ENCODE results near the gene LHFPL4.

DNA sequence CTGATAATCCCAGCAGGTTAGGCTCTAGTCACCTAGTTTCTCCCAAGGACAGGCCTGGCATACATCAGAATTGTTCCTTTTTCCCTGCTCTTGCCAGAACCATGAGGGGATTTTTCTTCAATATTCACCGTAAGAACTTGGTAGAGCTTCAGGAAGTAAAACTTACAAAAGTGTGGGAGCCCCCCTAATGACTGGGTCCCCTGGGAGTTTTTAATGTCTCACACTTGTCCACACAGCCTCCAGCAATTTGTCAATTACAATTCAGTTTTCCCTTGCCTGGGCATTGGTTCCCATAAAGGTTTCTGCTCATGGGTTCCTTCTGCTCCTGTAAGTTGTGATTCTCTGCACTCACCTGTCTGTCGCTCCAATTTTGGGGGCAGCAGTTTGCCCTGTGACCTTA, 28.5 kb downstream of the LHFPL4 start:
- TF ChIP-seq, protein P1, sequence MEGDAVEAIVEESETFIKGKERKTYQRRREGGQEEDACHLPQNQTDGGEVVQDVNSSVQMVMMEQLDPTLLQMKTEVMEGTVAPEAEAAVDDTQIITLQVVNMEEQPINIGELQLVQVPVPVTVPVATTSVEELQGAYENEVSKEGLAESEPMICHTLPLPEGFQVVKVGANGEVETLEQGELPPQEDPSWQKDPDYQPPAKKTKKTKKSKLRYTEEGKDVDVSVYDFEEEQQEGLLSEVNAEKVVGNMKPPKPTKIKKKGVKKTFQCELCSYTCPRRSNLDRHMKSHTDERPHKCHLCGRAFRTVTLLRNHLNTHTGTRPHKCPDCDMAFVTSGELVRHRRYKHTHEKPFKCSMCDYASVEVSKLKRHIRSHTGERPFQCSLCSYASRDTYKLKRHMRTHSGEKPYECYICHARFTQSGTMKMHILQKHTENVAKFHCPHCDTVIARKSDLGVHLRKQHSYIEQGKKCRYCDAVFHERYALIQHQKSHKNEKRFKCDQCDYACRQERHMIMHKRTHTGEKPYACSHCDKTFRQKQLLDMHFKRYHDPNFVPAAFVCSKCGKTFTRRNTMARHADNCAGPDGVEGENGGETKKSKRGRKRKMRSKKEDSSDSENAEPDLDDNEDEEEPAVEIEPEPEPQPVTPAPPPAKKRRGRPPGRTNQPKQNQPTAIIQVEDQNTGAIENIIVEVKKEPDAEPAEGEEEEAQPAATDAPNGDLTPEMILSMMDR (IDR thresholded peaks at IDR 0.05; ENCODE audit: low read depth, low read length): no peak
- TF ChIP-seq, protein P2, sequence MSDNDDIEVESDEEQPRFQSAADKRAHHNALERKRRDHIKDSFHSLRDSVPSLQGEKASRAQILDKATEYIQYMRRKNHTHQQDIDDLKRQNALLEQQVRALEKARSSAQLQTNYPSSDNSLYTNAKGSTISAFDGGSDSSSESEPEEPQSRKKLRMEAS (IDR thresholded peaks at IDR 0.05; ENCODE audit: low read depth, low read length): no peak
- no peak for TF ChIP-seq POLR2A (IDR thresholded peaks at IDR 0.05; ENCODE audit: extremely low read depth, insufficient read length)
